ENCODE data around the gene NAALADL2.

GRCh38 chr3:175702956-175703355 lies 843.8 kb downstream of the NAALADL2 start:
- TF ChIP-seq EZH2 (IDR thresholded peaks at IDR 0.05; ENCODE audit: borderline replicate concordance, low read length): no peak
- TF ChIP-seq CTCF (conservative IDR thresholded peaks at IDR 0.05 in 1 of 2, IDR thresholded peaks at IDR 0.05 in 1 of 2; ENCODE audit: extremely low read depth in 1 of 2, insufficient read depth in 1 of 2, low read depth in 1 of 2, low read length in 2 of 2): no peak

All from mammary epithelial cell (primary cell).